ENCODE results near the gene GTF2I.
"Not testable (repeated sequence)": the region's sequence is repeated elsewhere in the genome, so short reads cannot be mapped to it uniquely, and the experiment has no call there.

GTF2I gene

GRCh38 chr7:74781746-74782145, 124.2 kb downstream of the GTF2I start:
- DNase-seq = not testable (repeated sequence)

DNA sequence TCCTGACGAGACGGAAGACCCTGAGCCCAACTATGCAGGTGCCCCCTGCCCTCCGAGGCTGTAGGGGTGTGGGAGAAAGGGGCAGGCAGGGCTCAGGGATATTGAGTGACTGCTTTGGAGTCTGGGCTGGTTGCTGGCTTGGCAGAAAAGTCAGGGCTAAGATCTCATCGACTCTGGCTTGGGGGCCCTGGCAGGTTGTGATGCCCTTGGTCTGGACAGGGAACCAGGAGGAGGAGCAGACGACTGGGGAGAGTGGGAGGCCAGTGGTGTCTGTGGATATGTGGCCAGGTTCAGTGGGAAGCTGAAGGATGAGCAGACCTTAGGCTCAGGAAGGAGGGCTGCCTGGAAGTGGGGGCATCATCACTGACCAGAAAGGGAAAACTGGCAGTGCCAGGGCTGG, 126.1 kb downstream of the GTF2I start:
- not testable (repeated sequence) for DNase-seq

GRCh38 chr7:74788369-74789150, 131.0 kb downstream of the GTF2I start:
- DNase-seq = peak; percentile 97

DNA sequence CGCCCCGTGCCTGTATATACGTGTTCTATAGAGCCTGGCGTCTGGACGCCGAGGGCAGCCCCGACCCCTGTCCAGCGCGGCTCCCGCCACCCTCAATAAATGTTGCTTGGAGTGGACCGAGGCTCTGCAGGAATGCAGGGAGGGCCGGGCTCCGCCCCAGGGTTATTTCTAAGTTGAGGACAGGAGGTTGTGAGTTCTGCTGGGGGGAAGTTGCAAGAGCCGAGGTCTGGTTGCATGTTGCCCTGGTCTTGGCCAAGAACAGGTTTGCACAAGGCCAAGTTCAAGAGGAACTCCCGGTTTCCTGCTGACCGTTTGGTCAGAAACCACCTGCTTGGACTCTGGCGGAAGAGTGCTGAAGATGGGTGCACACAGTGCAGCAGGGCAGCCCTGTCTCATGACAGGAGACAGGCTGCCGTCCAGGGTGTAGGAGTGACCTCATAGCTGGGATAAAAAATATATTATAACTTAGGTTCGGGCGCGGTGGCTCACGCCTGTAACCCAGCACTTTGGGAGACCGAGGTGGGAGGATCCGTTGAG, 131.8 kb downstream of the GTF2I start:
- DNase-seq = not testable (repeated sequence)

- not testable (repeated sequence) for DNase-seq
These were observed 140.5 kb downstream of the GTF2I start for GRCh38 chr7:74797848-74798622.

GRCh38 chr7:74798644-74799043, 141.1 kb downstream of the GTF2I start:
- DNase-seq = not testable (repeated sequence)
